Gastrocnemius medialis (tissue), 4 donors: ENCODE results near the gene GRIN1. TPM values are rescaled to one million over a fixed set of nuclear protein-coding genes. Genes with fewer than 3 reads are reported as not detected.

Experiments used
- ATAC-seq, 2 donors: fragments of 150-250 bp; one replicate each; pipeline ENCODE4 v1.9.1; 2016
- DNase-seq, 2 donors: peaks; one replicate each; pipeline ENCODE4 v3.0.0-alpha.2; 2019
- H3K27ac ChIP-seq, 4 donors: fragments of 200-600 bp; sonication (generic); 1 replicate in 1 of 4; 2 replicates in 3 of 4; pipeline ENCODE4 v1.5.1; 2016 to 2018; ENCODE audit warnings: mild to moderate bottlenecking in 2 of 4, moderate library complexity in 1 of 4
- H3K27me3 ChIP-seq, 3 donors: fragments of 200-600 bp; sonication (generic) in 2 of 3; 1 replicate in 1 of 3; 2 replicates in 2 of 3; pipeline versions ENCODE4 v1.5.1 to v1.6.0; 2016 to 2019; ENCODE audit warnings: mild to moderate bottlenecking in 1 of 3, moderate library complexity in 1 of 3
- H3K36me3 ChIP-seq, 2 donors: fragments of 200-600 bp; sonication (generic) in 1 of 2; one replicate each; pipeline ENCODE4 v1.5.1; 2017 to 2018
- H3K4me1 ChIP-seq, 2 donors: fragments of 200-600 bp; sonication (generic) in 1 of 2; one replicate each; pipeline ENCODE4 v1.5.1; 2016 to 2017; ENCODE audit warnings: mild to moderate bottlenecking in 2 of 2
- H3K4me3 ChIP-seq, 4 donors: fragments of 200-600 bp; sonication (generic) in 3 of 4; 1 replicate in 1 of 4; 2 replicates in 3 of 4; pipeline ENCODE4 v1.5.1; 2016 to 2019; ENCODE audit warnings: mild to moderate bottlenecking in 2 of 4
- H3K9me3 ChIP-seq, 3 donors: fragments of 200-600 bp; sonication (generic) in 2 of 3; 1 replicate in 1 of 3; 2 replicates in 2 of 3; pipeline ENCODE4 v1.5.1; 2016 to 2019
- POLR2A ChIP-seq, 2 donors: fragments of 450-650 bp; IDR thresholded peaks; one replicate each; pipeline ENCODE4 v1.6.1; 2017; ENCODE audit warnings: antibody characterized with exemption in 2 of 2, mild to moderate bottlenecking in 2 of 2, moderate library complexity in 2 of 2
- in situ Hi-C, 4 donors: fragments of 200-750 bp; cut with MboI; loops; one replicate each; pipeline versions ENCODE4 v1.15.0 to v1.8.0; 2017; ENCODE audit warnings: low sequenced_read_pairs in 4 of 4
- intact Hi-C: fragments of 100-400 bp; cut with DNase I; formaldehyde crosslinking; loops from one replicate; pipeline ENCODE4 v1.15.1; 2023; ENCODE audit warnings: low total_unique reads
- total RNA-seq, 4 donors: library from RNA; depleted of rRNA; stranded (reverse); fragments of >200 nt; gene quantifications; one replicate each; pipeline versions ENCODE4 v1.1.0 to v1.2.3, GENCODE V29; 2016
- TF ChIP-seq, protein P1 (sequence below), 5 experiments: fragments of 450-650 bp in 3 of 5; fragments of 200-600 bp in 2 of 5; sonication (generic) in 2 of 5; IDR thresholded peaks in 4 of 5; conservative IDR thresholded peaks in 1 of 5; 1 replicate in 4 of 5; 2 replicates in 1 of 5; pipeline ENCODE4 v1.5.1; 2016 to 2019; ENCODE audit warnings: antibody characterized with exemption in 5 of 5, mild to moderate bottlenecking in 3 of 5, moderate library complexity in 3 of 5

GRIN1 gene
- total RNA-seq, 4 donors from 2014 or later = not detected

DNA sequence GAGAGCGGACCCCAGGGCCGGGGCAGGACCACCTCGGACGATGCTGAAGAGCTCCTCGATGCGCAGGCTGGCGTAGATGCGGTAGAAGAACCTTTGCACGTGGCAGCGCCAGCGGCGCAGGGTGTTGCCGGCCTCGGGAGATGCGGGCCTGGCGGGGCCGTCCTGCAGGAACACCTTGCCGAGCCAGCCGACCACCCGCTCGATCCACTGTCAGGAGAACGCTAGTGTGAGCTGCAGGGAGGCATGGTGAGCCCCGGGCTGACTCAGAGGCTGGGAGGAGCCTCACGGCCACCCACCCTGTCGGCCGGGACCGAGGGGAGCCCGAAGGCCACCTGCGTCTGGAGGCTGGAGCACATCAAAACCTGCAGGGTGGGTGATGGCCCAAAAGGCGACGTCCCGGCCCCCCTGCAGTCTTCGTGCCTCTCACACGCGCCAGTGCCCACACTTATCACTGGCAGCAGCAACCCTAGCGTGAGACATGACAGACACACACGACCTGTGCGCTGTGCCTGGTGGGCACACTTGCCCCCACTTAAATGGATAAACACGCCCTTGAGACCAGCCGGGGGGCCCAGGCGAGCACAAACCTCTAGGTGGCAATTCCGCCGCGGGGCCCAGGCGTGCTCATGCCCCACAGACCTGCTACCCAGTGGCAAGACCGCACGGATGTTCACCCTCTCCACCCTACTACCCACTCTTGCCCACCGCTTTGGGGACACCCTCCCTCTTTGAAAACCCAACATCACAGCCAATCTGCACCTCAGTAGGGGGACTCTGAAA lies 46.1 kb downstream of the GRIN1 start:
- in situ Hi-C loops (no loop called here), intact Hi-C loops (no loop called here)
- Histone ChIP-seq H3K4me3 (no peak overlapping the region), H3K4me1 (peaks cover 32 to 37% of the 10 kb centered on the region in 2 donors), H3K9me3 (no peaks in the 10 kb centered on the region), H3K27me3 (no peaks in the 10 kb centered on the region), H3K27ac (no peak overlapping the region), H3K36me3 (peaks cover 3 to 54% of the 10 kb centered on the region in 2 donors)
- no peak for ATAC-seq
- TF ChIP-seq, protein P1, sequence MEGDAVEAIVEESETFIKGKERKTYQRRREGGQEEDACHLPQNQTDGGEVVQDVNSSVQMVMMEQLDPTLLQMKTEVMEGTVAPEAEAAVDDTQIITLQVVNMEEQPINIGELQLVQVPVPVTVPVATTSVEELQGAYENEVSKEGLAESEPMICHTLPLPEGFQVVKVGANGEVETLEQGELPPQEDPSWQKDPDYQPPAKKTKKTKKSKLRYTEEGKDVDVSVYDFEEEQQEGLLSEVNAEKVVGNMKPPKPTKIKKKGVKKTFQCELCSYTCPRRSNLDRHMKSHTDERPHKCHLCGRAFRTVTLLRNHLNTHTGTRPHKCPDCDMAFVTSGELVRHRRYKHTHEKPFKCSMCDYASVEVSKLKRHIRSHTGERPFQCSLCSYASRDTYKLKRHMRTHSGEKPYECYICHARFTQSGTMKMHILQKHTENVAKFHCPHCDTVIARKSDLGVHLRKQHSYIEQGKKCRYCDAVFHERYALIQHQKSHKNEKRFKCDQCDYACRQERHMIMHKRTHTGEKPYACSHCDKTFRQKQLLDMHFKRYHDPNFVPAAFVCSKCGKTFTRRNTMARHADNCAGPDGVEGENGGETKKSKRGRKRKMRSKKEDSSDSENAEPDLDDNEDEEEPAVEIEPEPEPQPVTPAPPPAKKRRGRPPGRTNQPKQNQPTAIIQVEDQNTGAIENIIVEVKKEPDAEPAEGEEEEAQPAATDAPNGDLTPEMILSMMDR (IDR thresholded peaks at IDR 0.05 in 4 of 5, conservative IDR thresholded peaks at IDR 0.05 in 1 of 5) = no peak
- no peak for TF ChIP-seq POLR2A (IDR thresholded peaks at IDR 0.05)
- DNase-seq = no peak

DNA sequence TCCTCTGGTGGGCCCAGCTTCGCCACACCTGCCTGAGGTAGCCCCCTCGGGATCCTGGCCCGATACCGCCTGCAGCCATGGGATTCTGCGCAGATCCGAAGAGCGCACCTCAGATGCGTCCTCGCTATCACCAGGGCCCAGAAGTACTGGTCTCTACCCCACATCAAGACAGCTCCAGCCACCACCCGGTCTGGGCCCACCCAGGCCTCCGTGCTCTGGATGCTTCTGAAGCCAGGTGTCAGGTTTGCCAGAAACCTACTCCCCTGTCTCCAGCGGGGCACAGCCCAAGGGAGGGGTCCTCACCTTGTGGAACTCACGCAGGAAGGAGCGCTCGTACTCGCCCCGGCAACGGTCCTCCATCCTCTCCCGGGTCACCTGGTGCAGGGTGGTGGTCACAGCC lies 47.0 kb downstream of the GRIN1 start:
- H3K36me3 ChIP-seq = peaks cover 3 to 54% of the 10 kb centered on the region in 2 donors
- H3K4me3 ChIP-seq = no peak overlapping the region
- intact Hi-C loops = no loop called here
- no peak for ATAC-seq
- DNase-seq = no peak
- H3K27ac ChIP-seq = no peak overlapping the region
- no peaks in the 10 kb centered on the region for H3K27me3 ChIP-seq
- TF ChIP-seq, protein P1 (IDR thresholded peaks at IDR 0.05 in 4 of 5, conservative IDR thresholded peaks at IDR 0.05 in 1 of 5) = no peak
- TF ChIP-seq POLR2A (IDR thresholded peaks at IDR 0.05) = no peak
- peaks cover 39 to 44% of the 10 kb centered on the region in 2 donors for H3K4me1 ChIP-seq
- H3K9me3 ChIP-seq = no peaks in the 10 kb centered on the region
- in situ Hi-C loops = no loop called here

DNA sequence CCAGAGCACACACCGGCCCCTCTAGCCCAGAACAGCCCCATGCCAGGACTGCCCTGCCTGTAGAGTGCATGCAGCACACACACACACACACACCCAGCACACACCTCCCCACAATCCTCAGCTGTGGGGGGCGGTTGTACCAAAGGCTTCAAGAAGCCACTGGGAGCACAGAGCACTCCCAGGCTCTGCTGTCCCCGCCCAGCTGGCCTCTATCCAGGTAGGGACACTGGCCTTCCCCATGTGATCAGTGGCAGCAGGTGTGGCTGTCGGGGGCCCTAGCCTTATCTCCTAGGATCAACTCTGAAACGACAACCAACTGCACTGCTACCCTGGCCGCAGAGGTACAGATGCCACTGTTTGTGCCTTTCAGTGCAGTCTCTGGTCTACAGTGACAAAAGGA lies 47.4 kb downstream of the GRIN1 start:
- Histone ChIP-seq H3K9me3 (no peaks in the 10 kb centered on the region), H3K4me1 (peaks cover 39 to 44% of the 10 kb centered on the region in 2 donors), H3K4me3 (peak overlapping the region in 3 of 4 donors; percentile 68 to 100 (median 96)), H3K27me3 (no peaks in the 10 kb centered on the region), H3K36me3 (peaks cover 3 to 54% of the 10 kb centered on the region in 2 donors), H3K27ac (peak overlapping the region in 1 of 4 donors; percentile 22)
- peak in 1 of 2 donors; percentile 40 for DNase-seq
- in situ Hi-C loops (no loop called here), intact Hi-C loops (no loop called here)
- no peak for ATAC-seq
- TF ChIP-seq, protein P1 (IDR thresholded peaks at IDR 0.05 in 4 of 5, conservative IDR thresholded peaks at IDR 0.05 in 1 of 5) = no peak
- TF ChIP-seq POLR2A (IDR thresholded peaks at IDR 0.05) = no peak

- Histone ChIP-seq H3K27ac (peak overlapping the region in 1 of 4 donors; percentile 85), H3K9me3 (no peaks in the 10 kb centered on the region), H3K4me3 (peak overlapping the region; percentile 68 to 100 (median 97)), H3K27me3 (no peaks in the 10 kb centered on the region), H3K4me1 (peaks cover 39 to 44% of the 10 kb centered on the region in 2 donors), H3K36me3 (peaks cover 3 to 50% of the 10 kb centered on the region in 2 donors)
- intact Hi-C loops = no loop called here
- in situ Hi-C loops = no loop called here
- DNase-seq = no peak
- TF ChIP-seq, protein P1 (IDR thresholded peaks at IDR 0.05 in 4 of 5, conservative IDR thresholded peaks at IDR 0.05 in 1 of 5) = no peak
- ATAC-seq = no peak
Measured at GRCh38 chr9:137187386-137187785, 48.4 kb downstream of the GRIN1 start.
